ENCODE measurements around the gene SAPCD2.

GRCh38 chr9:137058521-137059234 is 11.7 kb downstream of the SAPCD2 start:
- TF ChIP-seq POLR2A (IDR thresholded peaks at IDR 0.05) = no peak
- TF ChIP-seq POLR2AphosphoS5 (IDR thresholded peaks at IDR 0.05) = no peak

Measured in prostate gland (tissue), 1 donor.